Sigmoid colon (tissue), 3 donors: ENCODE data around the gene FBXL17.

ENCODE experiments used
- POLR2A ChIP-seq, 2 donors: fragments of 450-650 bp; IDR thresholded peaks; one replicate each; pipeline ENCODE4 v1.6.1; 2016; ENCODE audit warnings: antibody characterized with exemption in 2 of 2, mild to moderate bottlenecking in 2 of 2, moderate library complexity in 2 of 2
- TF ChIP-seq, protein P1 (sequence below), 4 experiments: fragments of 450-650 bp in 3 of 4; fragments of 200-600 bp in 1 of 4; IDR thresholded peaks; one replicate each; pipeline ENCODE4 v1.5.1; 2016 to 2019; ENCODE audit warnings: antibody characterized with exemption in 4 of 4, mild to moderate bottlenecking in 3 of 4, moderate library complexity in 2 of 4

DNA sequence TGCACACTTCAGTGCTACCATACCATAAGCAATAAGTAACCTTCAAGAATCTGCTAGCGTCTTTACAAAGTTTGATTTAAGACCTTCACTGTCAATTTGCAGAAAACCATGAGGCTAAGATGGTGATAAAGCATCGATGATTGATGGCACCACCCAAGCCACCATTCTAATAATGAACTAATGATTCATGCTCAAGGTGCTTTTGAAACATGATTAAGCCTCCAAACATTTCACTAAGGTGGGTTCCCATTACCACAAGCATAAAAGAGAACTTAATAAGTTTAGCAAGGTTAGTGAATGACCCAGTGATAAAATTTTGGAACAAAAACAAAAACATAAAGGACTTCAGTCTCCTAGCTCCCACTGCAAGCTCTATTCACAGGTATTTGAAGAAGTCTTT lies 214.7 kb downstream of the FBXL17 start:
- no peak for TF ChIP-seq POLR2A (IDR thresholded peaks at IDR 0.05)
- TF ChIP-seq, protein P1, sequence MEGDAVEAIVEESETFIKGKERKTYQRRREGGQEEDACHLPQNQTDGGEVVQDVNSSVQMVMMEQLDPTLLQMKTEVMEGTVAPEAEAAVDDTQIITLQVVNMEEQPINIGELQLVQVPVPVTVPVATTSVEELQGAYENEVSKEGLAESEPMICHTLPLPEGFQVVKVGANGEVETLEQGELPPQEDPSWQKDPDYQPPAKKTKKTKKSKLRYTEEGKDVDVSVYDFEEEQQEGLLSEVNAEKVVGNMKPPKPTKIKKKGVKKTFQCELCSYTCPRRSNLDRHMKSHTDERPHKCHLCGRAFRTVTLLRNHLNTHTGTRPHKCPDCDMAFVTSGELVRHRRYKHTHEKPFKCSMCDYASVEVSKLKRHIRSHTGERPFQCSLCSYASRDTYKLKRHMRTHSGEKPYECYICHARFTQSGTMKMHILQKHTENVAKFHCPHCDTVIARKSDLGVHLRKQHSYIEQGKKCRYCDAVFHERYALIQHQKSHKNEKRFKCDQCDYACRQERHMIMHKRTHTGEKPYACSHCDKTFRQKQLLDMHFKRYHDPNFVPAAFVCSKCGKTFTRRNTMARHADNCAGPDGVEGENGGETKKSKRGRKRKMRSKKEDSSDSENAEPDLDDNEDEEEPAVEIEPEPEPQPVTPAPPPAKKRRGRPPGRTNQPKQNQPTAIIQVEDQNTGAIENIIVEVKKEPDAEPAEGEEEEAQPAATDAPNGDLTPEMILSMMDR (IDR thresholded peaks at IDR 0.05), result no peak
